Fibroblast of lung (primary cell): ENCODE data around the gene ENKD1. TPM values are rescaled to one million over a fixed set of nuclear protein-coding genes. Genes with fewer than 3 reads are reported as not detected.

Experiments used
- DNase-seq, 2 donors: peaks; one replicate each; pipeline versions ENCODE4 v3.0.0 to v3.0.0-alpha.2; 2010; ENCODE audit warnings: low read depth in 2 of 2
- H2AFZ ChIP-seq: 2 replicates; pipeline ENCODE4 v1.5.1; 2012; ENCODE audit warnings: low read length, control low read depth, inconsistent platforms
- H3K27ac ChIP-seq: 2 replicates; pipeline ENCODE4 v1.5.1; 2011; ENCODE audit warnings: low read length, control low read depth; ENCODE audit not compliant: insufficient read depth
- H3K27me3 ChIP-seq: 2 replicates; pipeline ENCODE4 v1.5.1; 2011; ENCODE audit warnings: mild to moderate bottlenecking, low read length; ENCODE audit not compliant: control insufficient read depth, insufficient read depth
- H3K36me3 ChIP-seq: 2 replicates; pipeline ENCODE4 v1.5.1; 2011; ENCODE audit warnings: low read length; ENCODE audit not compliant: control insufficient read depth, insufficient read depth
- H3K4me1 ChIP-seq: 2 replicates; pipeline ENCODE4 v1.5.1; 2011; ENCODE audit warnings: low read length; ENCODE audit not compliant: control insufficient read depth, insufficient read depth; ENCODE audit errors: extremely low read depth
- H3K4me2 ChIP-seq: 2 replicates; pipeline ENCODE4 v1.5.1; 2011; ENCODE audit warnings: low read length, control low read depth; ENCODE audit not compliant: insufficient read depth; ENCODE audit errors: extremely low read depth
- H3K4me3 ChIP-seq, 4 experiments: fragments of 200-600 bp in 1 of 4; sonication (generic) in 1 of 4; replicated peaks in 1 of 4; 2 replicates each; pipeline ENCODE4 v1.5.1; 2011 to 2016; ENCODE audit warnings: low read length in 4 of 4, low read depth in 3 of 4, mild to moderate bottlenecking in 3 of 4, control low read depth in 2 of 4, inconsistent platforms in 1 of 4, mixed read lengths in 1 of 4; ENCODE audit not compliant: insufficient read depth in 1 of 4; ENCODE audit errors: control extremely low read depth in 1 of 4
- H3K79me2 ChIP-seq: 2 replicates; pipeline ENCODE4 v1.5.1; 2012; ENCODE audit warnings: mild to moderate bottlenecking, low read length, inconsistent platforms; ENCODE audit not compliant: control insufficient read depth, insufficient read depth
- H3K9ac ChIP-seq: 2 replicates; pipeline ENCODE4 v1.5.1; 2011; ENCODE audit warnings: mild to moderate bottlenecking, low read length, control low read depth; ENCODE audit not compliant: insufficient read depth
- H3K9me3 ChIP-seq: 2 replicates; pipeline ENCODE4 v1.5.1; 2012; ENCODE audit warnings: low read depth, low read length; ENCODE audit not compliant: control insufficient read depth, insufficient read depth
- H4K20me1 ChIP-seq: 2 replicates; pipeline ENCODE4 v1.5.1; 2011; ENCODE audit warnings: low read length; ENCODE audit not compliant: control insufficient read depth, insufficient read depth; ENCODE audit errors: extremely low read depth
- CTCF ChIP-seq, 2 donors: IDR thresholded peaks in 1 of 2; conservative IDR thresholded peaks in 1 of 2; 1 replicate in 1 of 2; 2 replicates in 1 of 2; pipeline ENCODE4 v1.5.1; 2011 to 2012; ENCODE audit warnings: low read length in 2 of 2, control low read depth in 1 of 2, inconsistent platforms in 1 of 2, low read depth in 1 of 2, mild to moderate bottlenecking in 1 of 2
- EZH2 ChIP-seq: IDR thresholded peaks from 2 replicates; pipeline ENCODE4 v1.5.1; 2012; ENCODE audit warnings: low read length, control low read depth, mild to moderate bottlenecking; ENCODE audit errors: missing control alignments
- polyA plus RNA-seq, 2 donors: library from polyadenylated mRNA; depleted of rRNA in 1 of 2; stranded (reverse) in 1 of 2; unstranded in 1 of 2; fragments of >200 nt; gene quantifications; 2 replicates each; pipeline ENCODE4 v1.2.1, GENCODE V29; 2011 to 2012; ENCODE audit warnings: missing spikeins in 1 of 2
- total RNA-seq: library from RNA; depleted of rRNA; stranded (reverse); fragments of >200 nt; gene quantifications from 2 replicates; pipeline ENCODE4 v1.2.1, GENCODE V29; 2014

ENKD1 gene
- total and polyA plus RNA-seq, 2 donors (not counting 1 experiment from before 2014, with no cell fraction given), result 3.2 to 17.8 TPM

- no peak overlapping the region for H3K9ac ChIP-seq
- no peaks in the 10 kb centered on the region for H3K79me2 ChIP-seq
- H4K20me1 ChIP-seq, result no peaks in the 10 kb centered on the region
- H3K4me3 ChIP-seq, result no peak overlapping the region
- H3K36me3 ChIP-seq, result peaks cover 4% of the 10 kb centered on the region
- TF ChIP-seq CTCF (conservative IDR thresholded peaks at IDR 0.05 in 1 of 2, IDR thresholded peaks at IDR 0.05 in 1 of 2; ENCODE audit: low read depth in 1 of 2, low read length in 2 of 2), result no peak
- TF ChIP-seq EZH2, result no peak
- no peaks in the 10 kb centered on the region for H3K27me3 ChIP-seq
- H3K9me3 ChIP-seq, result no peaks in the 10 kb centered on the region
- H3K27ac ChIP-seq, result no peak overlapping the region
- no peak for DNase-seq
- H3K4me1 ChIP-seq, result no peaks in the 10 kb centered on the region
- no peak overlapping the region for H2AFZ ChIP-seq
- H3K4me2 ChIP-seq, result no peak overlapping the region
Observed at GRCh38 chr16:67685388-67686112, 19.0 kb upstream of the ENKD1 start.

- Histone ChIP-seq H3K79me2 (no peaks in the 10 kb centered on the region), H3K9ac (no peak overlapping the region), H3K27me3 (no peaks in the 10 kb centered on the region), H2AFZ (no peak overlapping the region), H3K4me2 (no peak overlapping the region), H3K9me3 (no peaks in the 10 kb centered on the region), H3K36me3 (peaks cover 4% of the 10 kb centered on the region), H4K20me1 (no peaks in the 10 kb centered on the region), H3K4me1 (no peaks in the 10 kb centered on the region), H3K27ac (no peak overlapping the region), H3K4me3 (no peak overlapping the region)
- TF ChIP-seq EZH2, result no peak
- no peak for TF ChIP-seq CTCF (conservative IDR thresholded peaks at IDR 0.05 in 1 of 2, IDR thresholded peaks at IDR 0.05 in 1 of 2; ENCODE audit: low read depth in 1 of 2, low read length in 2 of 2)
- DNase-seq, result no peak
Observed at GRCh38 chr16:67683767-67684166, 17.2 kb upstream of the ENKD1 start.

GRCh38 chr16:67679935-67680897 lies 13.7 kb upstream of the ENKD1 start:
- no peak for DNase-seq
- H3K9me3 ChIP-seq, result no peaks in the 10 kb centered on the region
- no peak overlapping the region for H3K4me3 ChIP-seq
- H2AFZ ChIP-seq, result no peak overlapping the region
- no peaks in the 10 kb centered on the region for H3K79me2 ChIP-seq
- H3K36me3 ChIP-seq, result peaks cover 5% of the 10 kb centered on the region
- no peaks in the 10 kb centered on the region for H3K4me1 ChIP-seq
- H4K20me1 ChIP-seq, result no peaks in the 10 kb centered on the region
- H3K27ac ChIP-seq, result no peak overlapping the region
- TF ChIP-seq EZH2 (no peak), CTCF (conservative IDR thresholded peaks at IDR 0.05 in 1 of 2, IDR thresholded peaks at IDR 0.05 in 1 of 2; ENCODE audit: low read depth in 1 of 2, low read length in 2 of 2) (no peak)
- H3K4me2 ChIP-seq, result no peak overlapping the region
- H3K9ac ChIP-seq, result no peak overlapping the region
- no peaks in the 10 kb centered on the region for H3K27me3 ChIP-seq
